T-helper 2 cell treated with Interferon-gamma antibody and Interleukin-4, amounts not matched to agents 100 ng/mL and 5 ng/mL, for 36 hours (primary cell): Measurements from ENCODE around the gene ELMOD3. TPM values are rescaled to one million over a fixed set of nuclear protein-coding genes. Genes with fewer than 3 reads are reported as not detected.
"Not testable (repeated sequence)": the region's sequence is repeated elsewhere in the genome, so short reads cannot be mapped to it uniquely, and the experiment has no call there.

Experiments
- intact Hi-C: fragments of 100-400 bp; cut with micrococcal nuclease; formaldehyde crosslinking; loops from one replicate; pipeline ENCODE4 v1.15.1; 2023
- total RNA-seq: library from RNA; stranded (reverse); gene quantifications from 2 replicates; pipeline ENCODE4 v1.2.3, GENCODE V29; 2022

ELMOD3 gene
- 19.0 and 21.2 TPM in 2 replicates for total RNA-seq

DNA sequence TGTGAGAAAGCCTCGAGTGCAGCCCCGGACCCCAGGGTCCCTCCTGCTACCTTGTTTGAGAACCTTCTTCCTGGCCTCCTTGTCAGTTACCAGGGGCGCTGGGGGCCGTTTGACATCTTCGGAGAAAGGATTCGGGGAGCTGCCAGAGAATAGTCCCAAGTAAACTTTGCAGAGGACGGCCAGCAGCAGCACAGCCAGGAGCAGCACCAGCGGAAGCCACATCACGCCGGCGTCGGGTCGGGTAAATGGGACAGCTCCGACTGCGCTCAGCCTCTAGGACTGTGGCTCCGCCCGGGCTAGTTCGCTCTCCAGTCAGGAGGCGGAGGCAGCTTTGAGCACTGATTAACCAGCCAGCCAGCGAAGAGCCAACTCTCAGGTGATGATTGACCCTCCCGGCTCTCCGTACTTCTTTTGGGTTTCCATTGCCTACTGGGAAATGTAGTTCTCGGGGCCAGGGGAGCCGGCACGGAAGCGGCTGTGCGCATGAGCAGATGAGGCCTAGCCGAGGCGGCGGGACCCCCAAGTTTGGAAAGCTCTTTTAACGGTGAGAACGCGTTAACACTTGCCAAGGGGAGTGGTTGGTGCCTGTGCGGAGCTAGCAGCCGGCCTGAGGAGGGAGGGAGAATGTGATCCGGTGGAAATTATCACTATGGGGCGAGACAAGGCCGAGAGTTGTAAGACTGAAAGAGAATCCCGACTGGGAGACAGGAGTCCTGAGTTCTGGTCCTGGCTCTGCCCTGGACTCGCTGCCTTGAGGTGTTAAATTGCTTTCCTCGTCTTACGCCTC lies at the start of gene ELMOD3, which contains the start of gene RETSAT:
Gene ELMOD3, plus strand, starts transcription at position 484 of the 787 bp plus-strand sequence. CDS start 2,430 bp downstream, outside the sequence.
Gene RETSAT, minus strand, starts transcription at position 243 of the 787 bp plus-strand sequence. Its CDS starts 21 bp downstream, at position 222.
- intact Hi-C loops, result loop anchor here (1.0 to 5.0 kb wide), 9 partner anchors 26 to 752 kb away; partner anchors contain the start of genes GGCX, PTCD3, SH2D6 and USP39

DNA sequence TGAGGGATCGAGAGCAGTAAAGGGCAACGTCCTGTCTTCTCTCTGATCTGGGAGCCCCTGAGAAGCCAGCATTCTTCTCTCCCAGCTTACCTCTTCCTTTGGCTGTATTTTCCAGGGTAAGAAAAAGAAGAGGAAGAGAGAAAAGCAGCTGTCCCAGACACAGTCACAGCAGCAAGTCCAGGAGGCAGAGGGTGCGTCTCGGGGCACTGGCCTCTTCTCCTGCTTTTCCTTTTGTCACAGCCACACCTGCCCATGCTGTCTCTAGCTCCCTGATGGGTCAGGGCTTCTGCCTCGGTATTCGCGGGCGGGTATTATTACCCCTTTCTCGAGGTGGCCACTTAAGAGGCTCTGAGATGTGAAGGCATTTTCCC lies 47.1 kb upstream of the ELMOD3 start:
- intact Hi-C loops, result no loop called here

DNA sequence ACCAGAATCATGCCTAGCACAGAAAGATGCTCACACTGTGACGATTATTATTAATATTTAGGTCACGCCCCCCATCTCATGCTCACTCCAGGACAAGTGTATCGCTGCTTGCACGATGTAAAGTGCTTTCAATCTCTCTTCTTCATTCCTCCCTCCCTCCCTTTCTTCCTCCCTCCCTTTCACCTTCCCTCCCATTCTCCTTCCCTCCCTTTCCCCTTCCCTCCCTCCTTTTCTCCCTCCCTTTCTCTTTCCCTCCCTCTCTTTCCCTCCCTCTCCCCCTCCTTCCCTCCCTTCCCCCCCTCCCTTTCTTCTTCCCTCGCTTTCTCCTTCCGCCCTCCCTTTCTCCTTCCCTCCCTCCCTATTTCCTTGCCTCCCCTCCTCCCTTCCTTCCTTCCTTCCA lies 46.4 kb upstream of the ELMOD3 start:
- intact Hi-C loops, result no loop called here

DNA sequence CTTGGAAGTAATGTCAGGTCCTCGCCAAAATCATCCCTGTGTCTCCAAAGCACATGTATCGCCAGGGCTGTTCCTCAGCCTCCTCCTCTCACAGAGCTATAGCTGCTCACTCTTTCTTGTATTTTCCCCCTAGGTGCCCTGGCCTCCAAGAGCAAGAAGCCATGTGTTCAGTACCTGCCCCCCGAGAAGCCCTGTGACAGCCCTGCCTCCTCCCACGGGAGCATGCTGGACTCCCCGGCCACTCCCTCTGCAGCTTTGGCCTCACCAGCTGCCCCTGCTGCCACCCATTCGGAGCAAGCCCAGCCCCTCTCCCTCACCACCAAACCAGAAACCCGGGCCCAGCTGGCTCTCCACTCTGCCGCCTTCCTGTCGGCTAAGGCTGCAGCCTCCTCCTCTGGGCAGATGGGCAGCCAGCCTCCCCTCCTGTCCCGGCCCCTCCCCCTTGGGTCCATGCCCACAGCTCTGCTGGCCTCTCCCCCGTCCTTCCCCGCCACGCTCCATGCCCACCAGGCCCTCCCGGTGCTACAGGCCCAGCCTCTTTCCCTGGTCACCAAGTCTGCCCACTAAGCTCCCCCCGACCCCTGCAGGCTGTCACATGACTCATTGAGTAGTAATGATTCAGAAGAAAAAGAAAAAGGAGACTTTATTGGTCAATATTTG lies 45.5 kb upstream of the ELMOD3 start:
- intact Hi-C loops, result no loop called here

DNA sequence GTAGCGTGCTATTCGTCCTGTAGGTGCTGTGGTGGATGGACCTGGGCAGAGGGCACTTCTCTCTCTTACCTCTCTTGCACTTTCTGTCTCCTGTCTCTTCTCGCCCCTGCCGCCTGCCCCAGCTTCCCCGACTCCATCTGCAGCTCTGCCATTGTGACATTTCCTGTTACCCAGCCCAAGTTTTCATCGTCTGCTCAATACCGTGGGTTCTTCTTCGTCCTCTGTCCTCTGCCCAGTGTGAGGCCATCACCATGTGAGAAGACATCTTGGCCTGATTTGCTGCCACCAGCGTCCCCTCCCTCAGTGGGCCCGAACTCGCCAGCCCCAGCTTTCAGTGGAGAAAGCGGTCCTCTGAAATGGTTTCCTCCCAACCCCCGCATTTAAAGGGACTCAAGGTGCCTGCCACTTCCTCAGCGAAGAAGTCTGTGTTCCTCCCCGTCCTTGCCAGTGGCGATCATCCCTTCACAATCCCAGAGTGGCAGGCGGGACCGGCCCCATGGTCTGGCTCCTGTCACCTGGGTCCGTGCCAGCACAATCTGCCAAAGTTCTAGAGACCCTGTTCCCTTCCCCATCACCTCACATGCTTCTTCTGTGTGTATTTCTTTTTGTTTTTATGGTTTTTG lies 44.8 kb upstream of the ELMOD3 start:
- intact Hi-C loops, result no loop called here

DNA sequence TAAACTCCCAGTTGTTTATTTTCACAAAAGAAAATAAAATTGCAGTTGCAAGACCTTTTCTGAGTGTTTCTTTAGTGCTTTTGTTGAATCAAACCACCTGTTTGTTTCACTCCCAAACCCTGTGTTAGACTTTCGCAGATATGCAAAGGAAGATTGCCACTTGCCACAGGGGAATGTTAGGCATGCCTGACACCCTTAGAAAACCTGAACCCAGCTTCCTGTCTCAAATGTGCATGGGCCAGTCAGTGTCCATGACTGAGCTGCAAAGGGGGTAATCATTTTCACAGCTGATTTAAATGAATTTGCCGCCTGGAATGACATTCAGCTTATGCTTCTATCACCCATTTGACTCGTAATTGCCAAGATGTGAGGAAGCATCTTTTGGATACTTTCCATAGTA lies 44.2 kb upstream of the ELMOD3 start:
- intact Hi-C loops, result no loop called here

DNA sequence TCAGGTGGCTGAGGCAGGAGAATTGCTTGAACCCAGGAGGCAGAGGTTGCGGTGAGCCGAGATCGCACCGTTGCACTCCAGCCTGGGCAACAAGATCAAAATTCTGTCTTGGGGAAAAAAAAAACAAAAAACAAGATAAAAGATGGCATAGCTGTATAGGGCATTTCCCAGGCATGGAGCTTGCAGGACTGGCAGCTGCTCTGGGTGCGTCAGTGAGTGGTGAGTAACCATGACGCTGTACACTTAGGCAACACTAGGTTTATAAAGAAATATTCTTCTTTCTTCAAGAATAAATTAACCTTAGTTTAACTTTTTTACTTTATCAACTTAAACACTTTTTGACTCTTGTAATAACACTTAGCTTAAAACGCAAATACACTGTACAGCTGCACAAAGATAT lies 42.2 kb upstream of the ELMOD3 start:
- intact Hi-C loops, result no loop called here

DNA sequence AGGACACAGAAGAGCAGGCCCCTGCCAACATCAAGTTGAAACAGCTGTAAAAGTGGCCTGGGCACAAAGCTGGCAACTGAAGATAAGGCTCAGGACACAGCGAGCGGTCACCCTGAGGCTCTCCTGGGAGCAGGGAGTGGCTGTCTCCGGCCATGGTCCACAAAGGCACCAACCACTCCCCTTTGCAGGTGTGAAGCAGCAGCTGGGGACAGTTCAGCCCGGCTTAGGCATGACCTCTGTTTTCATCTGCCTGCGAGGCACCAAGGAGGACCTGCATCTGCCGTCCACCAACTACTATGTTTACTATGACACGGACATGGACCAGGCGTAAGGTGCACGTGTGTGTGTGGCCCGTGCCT lies 39.7 kb upstream of the ELMOD3 start:
- intact Hi-C loops, result no loop called here

DNA sequence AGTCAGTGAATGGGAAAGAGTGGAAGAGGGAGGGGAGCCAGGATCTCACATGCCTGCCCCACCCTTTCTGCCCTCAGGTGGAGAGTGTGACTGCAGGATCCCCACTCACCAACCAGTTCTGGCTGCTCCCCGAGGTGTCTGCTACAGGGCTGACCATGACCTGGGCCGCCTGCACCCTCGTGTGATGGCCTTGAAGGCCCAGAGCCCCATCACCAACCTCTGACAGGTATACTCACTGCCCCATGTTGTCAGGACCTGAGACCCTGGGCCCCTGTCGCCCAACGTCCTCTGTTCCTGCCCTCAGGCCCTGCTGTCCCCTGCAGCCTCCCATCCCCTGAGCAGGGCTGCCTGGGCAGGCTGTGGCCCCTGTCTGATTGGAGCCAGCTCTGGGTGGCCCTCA lies 38.6 kb upstream of the ELMOD3 start:
- intact Hi-C loops, result not testable (repeated sequence)

DNA sequence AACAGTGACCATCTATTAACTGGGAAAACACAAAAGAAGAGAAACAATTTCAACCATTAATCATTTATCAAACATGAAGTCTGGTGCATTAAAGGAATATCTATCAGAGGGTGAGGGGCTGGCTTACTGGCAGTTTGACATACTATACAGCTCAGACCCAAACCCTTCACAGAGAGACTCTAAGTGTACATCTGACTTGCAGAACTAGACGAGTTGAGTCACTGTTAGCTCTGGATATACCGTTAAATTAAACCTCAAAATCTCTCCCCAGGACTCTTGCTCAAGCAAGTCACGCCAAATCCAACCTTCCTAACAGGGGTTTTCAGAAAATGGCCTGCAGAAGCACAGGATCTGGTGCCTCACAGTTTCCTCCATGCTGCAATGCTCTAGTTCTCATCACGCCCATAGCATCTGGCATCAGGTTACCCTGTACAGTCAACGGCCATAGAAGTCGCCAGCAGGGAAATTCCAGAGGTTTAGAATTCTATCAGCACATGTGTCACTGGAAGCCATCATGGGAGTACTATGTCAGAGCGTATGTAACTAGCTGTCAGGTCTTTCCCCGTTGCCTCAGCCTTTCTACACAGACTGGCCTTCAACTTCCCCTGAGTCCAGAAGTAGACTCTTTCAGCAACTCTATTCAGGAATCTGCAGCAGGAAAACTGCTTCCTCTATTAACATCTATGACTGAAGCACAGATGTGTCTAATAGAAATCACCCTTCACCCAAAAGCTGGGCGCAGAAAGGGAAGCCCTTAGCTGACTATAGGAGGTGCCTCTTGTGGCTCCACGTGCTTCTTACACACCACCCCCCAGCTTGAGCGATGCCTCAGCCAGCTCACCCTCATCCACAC lies 36.1 kb upstream of the ELMOD3 start:
- intact Hi-C loops, result no loop called here

DNA sequence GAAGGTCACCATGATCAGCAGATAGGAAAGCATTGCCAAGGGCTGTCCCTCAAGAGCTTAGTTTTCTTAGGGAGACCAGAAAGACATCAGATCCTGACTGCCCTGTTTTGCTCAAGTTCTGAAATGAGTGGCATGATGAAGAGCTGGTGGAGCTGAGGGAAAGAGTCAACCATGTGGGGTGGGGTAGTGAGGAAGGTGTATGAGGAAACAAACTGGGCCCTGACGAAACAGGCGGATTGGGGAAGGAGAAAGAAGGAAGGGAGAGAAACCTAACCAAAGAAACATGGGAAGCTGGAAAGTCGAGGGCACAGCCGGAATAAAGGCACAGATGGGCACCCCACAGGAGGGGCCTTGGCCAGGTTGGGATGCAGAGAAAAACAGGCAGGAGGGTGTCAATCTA lies 34.8 kb upstream of the ELMOD3 start:
- intact Hi-C loops, result no loop called here

DNA sequence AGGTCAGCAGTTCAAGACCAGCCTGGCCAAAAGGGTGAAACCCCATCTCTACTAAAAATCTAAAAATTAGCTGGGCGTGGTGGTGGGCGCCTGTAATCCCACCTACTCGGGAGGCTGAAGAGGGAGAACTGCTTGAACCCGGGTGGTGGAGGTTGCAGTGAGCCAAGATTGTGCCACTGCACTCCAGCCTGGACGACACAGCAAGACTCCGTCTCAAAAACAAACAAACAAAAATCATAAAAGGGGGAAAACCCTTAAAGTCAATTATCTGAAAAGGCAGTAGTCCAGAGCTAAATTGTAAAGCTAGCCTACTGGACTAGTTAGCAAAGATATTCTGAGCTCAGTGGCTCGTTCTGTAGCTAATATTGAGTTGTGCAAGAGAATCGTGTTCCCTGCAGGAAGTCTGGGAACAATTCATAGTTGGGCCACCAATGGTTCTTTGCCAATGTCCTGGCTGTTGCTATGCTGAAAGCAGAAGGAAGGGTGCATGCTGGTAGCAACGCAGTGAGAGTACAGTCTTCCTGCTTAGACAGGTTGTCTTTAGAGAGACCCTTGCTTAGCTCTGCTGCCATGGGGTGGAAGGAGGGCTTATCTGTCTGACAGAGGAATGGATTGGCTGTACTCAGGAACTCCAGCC lies 31.1 kb upstream of the ELMOD3 start:
- intact Hi-C loops, result no loop called here

DNA sequence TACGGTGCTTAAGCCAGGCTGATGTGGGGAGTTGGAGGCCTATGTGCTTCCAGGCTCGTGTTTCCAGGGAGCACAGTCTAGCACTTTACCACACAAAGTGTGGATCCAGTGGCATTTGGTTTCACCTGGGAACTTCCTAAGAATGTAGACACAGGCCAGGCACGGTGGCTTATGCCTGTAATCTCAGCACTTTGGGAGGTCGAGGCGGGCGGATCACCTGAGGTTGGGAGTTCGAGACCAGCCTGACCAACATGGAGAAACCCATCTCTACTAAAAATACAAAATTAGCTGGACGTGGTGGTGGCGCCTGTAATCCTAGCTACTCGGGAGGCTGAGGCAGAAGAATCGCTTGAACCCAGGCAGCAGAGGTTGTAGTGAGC lies 30.6 kb upstream of the ELMOD3 start:
- intact Hi-C loops, result not testable (repeated sequence)

DNA sequence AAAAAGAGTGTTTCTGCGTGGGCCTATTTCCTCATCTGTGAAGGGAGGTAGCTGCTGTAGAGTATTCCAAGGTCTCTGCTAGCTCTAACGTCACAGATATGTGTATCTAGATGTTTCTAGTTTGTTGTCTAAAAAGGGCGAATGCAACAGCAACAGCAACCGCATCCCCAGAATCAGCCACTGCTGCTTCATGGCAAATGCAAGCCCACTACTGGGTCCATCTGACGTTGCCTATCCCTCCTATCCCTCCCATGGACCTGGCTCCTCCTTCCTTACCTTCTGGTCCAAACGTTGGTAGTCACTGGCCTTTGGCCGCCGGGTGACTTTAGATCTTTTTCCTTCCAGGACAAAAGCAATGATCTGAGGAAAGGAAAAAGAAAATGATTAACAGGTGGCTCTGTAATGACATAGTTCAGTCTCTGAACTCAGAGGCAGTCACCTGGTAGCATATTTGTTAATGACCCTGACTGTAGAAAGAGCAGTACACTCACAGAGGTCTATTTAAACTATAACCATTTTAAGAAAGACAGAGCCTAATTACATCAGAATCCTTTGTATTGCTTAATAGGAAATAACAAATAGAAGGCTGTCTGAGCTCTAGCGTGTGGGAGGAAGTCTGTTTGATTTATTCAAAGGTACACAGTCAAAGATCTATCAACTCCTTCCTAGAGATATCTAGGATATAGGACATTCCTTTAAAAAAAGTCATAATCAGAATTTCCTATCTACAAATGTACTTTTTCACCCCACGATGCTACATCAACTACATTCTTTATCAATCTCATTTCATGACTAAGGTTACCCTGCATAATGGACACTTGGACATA lies 29.7 kb upstream of the ELMOD3 start:
- intact Hi-C loops, result no loop called here

DNA sequence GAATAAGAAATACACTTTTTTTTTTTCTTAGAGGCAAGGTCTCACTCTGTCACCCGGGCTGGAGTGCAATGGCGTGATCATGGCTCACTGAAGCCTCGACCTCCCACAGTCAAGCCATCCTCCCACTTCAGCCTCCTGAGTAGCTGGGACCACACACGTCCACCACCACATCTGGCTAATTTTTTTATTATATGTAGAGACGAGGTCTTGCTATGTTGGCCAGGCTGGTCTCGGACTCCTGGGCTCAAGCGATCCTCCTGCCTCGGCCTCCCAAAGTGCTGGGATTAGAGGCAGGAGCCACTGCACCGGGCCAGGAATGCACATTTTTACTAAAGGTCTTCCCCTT lies 29.1 kb upstream of the ELMOD3 start:
- intact Hi-C loops, result no loop called here

DNA sequence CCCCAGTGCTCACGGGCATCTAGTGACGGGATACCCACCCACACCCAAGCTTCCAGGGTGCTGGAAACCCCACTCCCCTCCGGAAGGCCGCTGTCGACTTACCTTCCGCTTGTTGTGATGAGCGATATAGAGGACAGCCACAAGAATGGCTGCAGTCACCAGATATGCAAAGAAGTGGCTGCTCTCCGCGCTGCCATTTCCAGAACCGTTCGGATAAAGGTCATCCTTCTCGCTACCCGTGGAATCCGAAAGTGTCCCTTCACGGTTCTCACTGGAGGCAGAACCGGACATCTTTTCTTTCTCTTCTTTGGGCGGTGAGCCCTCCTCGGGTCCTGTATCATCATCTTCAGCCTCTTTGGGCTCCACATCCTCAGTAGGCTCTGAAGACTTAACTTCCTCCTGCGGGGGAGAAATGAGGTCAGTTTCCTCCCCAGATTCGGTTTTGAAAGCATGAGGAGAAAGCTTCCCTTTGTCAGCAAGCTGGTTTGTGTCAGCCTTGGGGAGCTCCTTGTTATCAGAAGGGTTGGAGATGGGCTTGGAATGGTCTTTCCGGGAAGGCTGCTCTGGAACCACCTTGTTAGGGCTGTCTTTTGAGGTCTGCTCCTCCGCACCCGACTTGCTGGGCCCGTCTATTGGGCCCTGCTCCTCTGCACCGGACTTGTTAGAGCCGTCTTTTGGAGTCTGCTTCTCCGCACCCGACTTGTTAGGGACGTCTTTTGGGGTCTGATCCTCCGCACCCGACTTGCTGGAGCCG lies 28.0 kb upstream of the ELMOD3 start:
- intact Hi-C loops, result loop anchor here (1.0 to 2.0 kb wide), 2 partner anchors 82 to 286 kb away; partner anchors contain the start of gene C2orf68

DNA sequence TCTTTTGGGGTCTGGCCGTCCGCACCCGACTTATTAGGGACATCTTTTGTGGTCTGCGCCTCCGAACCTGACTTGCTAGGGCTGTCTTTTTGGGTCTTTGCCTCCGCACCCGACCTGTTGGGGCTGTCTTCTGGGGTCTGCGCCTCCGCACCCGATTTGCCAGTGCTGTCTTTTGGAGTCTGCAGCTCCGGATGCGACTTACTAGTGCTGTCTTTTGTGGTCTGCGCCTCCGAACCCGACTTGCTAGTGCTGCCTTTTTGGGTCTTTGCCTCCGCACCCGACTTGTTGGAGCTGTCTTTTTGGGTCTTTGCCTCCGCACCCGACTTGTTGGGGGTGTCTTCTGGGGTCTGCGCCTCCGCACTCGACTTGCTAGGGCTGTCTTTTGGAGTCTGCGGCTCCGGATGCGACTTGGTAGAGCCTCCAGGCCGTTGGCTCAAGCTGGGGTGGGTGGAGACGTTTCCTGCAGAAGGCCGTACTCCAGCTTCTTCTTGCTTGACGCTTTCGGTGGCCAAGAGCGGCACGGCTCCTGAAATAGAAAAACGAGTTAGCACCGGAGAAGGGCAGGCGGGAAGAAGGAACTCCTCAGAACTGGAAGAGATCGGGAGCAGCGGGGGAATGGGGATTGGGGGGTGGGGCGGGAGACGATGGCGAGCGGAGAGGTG lies 27.3 kb upstream of the ELMOD3 start:
- intact Hi-C loops, result loop anchor here (2.0 kb wide), 1 partner anchor 82 kb away; no protein-coding TSS in a partner anchor

DNA sequence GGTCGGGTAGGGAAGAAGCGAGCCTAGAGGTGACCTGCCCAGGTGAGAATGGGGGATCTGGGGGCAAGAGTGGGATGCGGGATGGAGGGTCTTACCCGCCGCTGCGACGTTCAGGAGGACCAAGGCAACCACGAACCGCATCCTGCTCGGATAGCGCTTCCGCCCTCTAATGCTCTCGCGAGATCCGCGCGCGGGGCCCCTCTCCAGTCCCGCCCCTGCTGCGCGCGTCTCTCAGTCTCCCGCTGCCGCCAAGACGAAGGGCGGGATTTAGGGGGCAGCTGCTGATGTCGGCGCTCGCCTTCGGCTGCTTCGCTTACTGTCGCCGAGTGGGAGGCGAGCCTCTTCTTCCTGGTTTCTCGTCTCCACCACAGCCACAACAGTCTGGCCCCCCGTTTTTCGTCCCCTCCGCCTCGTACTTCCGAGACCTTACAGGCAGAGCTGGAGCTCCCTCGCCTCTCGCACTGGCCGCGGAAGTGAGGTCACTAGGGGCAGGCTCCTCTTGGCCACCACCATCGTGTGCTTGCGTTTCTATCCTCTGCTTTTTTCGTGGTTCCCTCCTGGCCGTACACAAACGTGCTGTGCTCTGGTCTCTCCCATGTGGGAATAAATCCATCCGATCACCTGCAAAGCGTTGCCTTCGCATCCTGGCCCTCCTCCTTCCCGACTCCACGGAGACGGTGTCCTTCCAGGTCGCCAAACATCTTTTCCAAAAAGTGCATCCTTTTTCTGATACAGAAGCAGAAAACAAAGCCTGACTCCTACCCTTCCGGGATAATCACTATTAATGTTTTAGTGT lies 26.5 kb upstream of the ELMOD3 start, which contains the start of gene TGOLN2:
Gene TGOLN2, minus strand, starts transcription at position 168 of the 796 bp plus-strand sequence. Its CDS starts 27 bp downstream, at position 141.
- intact Hi-C loops, result loop anchor here (1.0 to 2.0 kb wide), 6 partner anchors 26 to 357 kb away; partner anchors contain the start of genes ELMOD3, GGCX, KCMF1 and MAT2A
